Measurements from ENCODE around the gene CCDC8.
"Not testable (repeated sequence)": the region's sequence is repeated elsewhere in the genome, so short reads cannot be mapped to it uniquely, and the experiment has no call there.

The CCDC8 gene

DNA sequence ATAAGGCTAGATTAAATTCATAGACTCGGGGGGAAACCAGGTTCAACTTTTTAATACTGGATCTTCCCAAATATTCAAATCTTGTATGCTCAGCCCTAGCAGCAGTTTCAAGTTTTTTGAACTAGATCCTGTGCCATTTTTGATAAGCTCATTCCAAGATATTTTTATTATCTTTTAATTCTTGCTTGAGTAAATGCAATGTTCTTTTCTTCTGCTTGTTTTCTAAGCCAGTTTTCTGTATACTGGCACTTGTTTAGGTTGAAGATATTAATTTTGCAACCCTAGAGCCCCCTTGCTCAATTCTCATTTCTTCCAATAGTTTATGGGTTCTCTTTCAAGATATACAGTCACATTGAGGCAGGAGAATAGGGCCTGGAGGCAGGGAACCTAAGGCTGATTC lies 28.5 kb upstream of the CCDC8 start:
- Mint-ChIP-seq H3K36me3 (no peaks in the 10 kb centered on the region), H3K27me3 (peaks cover 24% of the 10 kb centered on the region), H3K4me1 (no peaks in the 10 kb centered on the region), H3K9me3 (no peaks in the 10 kb centered on the region), H3K27ac (no peak overlapping the region), H3K4me3 (no peak overlapping the region)
- no peak for ATAC-seq

DNA sequence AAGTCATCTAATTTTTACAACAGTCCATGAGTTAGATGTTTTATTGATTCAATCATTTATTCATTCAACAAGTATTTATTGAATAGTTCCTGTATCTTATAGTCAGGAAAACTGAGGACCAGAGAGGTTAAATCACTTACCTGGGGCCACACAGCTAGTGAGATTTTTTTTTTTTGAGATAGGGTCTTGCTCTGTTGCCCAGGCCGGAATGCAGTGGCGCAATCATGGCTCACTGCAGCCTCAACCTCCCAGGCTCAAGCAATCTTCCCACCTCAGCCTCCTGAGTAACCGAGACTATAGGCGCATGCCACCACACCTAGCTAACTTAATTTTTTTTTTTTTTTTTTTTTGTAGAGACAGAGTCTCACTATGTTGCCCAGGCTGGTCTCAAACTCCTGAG lies 22.3 kb upstream of the CCDC8 start:
- H3K9me3 Mint-ChIP-seq, H3K4me1 Mint-ChIP-seq, H3K4me3 Mint-ChIP-seq, H3K27ac Mint-ChIP-seq, H3K36me3 Mint-ChIP-seq, ATAC-seq: not testable (repeated sequence)
- peaks cover 64% of the 10 kb centered on the region for H3K27me3 Mint-ChIP-seq

DNA sequence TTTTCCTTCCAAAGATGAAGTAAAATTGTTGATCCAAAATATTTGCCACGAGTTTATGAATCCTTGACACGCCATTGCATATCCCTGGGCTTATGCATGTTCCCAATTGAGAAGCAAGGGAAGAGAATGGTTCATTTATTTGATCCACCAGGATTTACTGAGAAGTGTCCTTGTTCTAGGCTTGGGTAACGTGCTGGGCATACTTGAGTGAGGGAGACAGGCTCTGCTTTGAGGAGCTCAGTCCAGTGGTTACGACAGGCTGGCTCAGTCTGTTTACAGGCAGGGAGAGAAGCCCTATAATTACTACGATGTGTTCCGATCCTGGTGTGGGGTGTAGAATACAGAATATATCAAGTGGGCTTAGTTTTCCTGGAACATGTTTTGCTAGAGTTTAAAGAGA lies 21.6 kb upstream of the CCDC8 start:
- Mint-ChIP-seq H3K4me1 (no peaks in the 10 kb centered on the region), H3K27ac (no peak overlapping the region), H3K9me3 (peaks cover 4% of the 10 kb centered on the region), H3K27me3 (peaks cover 71% of the 10 kb centered on the region), H3K4me3 (no peak overlapping the region), H3K36me3 (no peaks in the 10 kb centered on the region)
- no peak for ATAC-seq

DNA sequence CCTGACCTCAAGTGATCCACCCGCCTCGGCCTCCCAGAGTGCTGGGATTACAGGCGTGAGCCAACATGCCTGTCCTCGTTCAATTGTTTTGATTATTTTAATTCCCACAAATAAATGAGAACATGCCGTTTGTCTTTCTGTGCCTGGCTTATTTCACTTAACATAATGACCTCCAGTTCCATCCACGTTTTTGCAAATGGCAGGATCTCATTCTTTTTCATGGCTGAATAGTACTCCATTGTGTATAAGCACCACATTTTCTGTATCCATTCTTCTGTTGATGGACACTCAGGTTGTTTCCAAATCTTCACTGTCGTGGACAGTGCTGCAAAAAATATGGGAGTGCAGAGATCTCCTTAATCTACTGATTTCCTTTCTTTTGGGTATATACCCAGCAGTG lies 20.1 kb upstream of the CCDC8 start:
- H3K36me3 Mint-ChIP-seq, H3K9me3 Mint-ChIP-seq, ATAC-seq, H3K27ac Mint-ChIP-seq, H3K4me3 Mint-ChIP-seq, H3K4me1 Mint-ChIP-seq: not testable (repeated sequence)
- peaks cover 86% of the 10 kb centered on the region for H3K27me3 Mint-ChIP-seq

DNA sequence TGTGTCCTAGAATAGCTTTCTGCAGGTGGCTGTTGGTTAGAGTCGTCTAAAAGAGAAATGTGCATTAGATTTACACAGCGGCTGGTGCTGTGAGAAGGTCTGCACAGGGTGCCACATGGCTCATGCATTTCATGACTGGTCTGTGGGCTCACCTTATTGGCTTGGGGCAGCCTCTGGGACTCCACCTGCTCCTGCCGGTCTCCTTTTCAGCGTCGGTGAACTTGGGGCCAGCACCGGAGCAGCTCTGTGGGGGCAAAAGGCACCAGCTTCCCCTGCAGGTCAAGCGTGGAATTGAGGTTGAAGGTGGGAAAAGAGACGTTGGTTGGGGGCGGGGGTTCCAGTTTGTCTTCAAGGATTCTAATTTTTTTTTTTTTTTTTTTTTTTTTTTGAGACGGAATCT lies 18.5 kb upstream of the CCDC8 start:
- peaks cover 6% of the 10 kb centered on the region for H3K9me3 Mint-ChIP-seq
- H3K4me3 Mint-ChIP-seq: no peak overlapping the region
- ATAC-seq: no peak
- H3K4me1 Mint-ChIP-seq: peaks cover 18% of the 10 kb centered on the region
- peaks cover 88% of the 10 kb centered on the region for H3K27me3 Mint-ChIP-seq
- H3K27ac Mint-ChIP-seq: no peak overlapping the region
- H3K36me3 Mint-ChIP-seq: no peaks in the 10 kb centered on the region

DNA sequence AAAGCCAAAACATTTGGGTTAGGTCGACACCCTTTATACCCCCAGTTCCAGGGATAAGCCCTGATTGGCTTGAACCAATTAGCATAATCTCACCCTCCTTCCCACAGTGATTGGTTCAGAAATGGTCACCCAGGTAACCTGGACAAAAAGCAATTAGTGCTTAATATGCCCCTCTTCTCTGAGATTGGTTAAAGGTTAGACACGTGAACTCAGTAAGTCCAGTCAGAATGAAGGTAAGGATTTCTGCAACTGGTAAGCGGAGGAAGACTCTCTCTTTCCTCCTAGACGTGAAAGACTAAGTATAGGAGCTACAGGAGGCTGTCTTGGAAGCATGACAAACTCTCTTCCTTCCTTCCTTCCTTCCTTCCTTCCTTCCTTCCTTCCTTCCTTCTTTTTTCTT lies 16.6 kb upstream of the CCDC8 start:
- Mint-ChIP-seq H3K27me3 (peaks cover 99% of the 10 kb centered on the region), H3K36me3 (no peaks in the 10 kb centered on the region), H3K9me3 (peaks cover 6% of the 10 kb centered on the region), H3K4me3 (no peak overlapping the region), H3K27ac (no peak overlapping the region), H3K4me1 (peaks cover 28% of the 10 kb centered on the region)
- ATAC-seq: no peak

DNA sequence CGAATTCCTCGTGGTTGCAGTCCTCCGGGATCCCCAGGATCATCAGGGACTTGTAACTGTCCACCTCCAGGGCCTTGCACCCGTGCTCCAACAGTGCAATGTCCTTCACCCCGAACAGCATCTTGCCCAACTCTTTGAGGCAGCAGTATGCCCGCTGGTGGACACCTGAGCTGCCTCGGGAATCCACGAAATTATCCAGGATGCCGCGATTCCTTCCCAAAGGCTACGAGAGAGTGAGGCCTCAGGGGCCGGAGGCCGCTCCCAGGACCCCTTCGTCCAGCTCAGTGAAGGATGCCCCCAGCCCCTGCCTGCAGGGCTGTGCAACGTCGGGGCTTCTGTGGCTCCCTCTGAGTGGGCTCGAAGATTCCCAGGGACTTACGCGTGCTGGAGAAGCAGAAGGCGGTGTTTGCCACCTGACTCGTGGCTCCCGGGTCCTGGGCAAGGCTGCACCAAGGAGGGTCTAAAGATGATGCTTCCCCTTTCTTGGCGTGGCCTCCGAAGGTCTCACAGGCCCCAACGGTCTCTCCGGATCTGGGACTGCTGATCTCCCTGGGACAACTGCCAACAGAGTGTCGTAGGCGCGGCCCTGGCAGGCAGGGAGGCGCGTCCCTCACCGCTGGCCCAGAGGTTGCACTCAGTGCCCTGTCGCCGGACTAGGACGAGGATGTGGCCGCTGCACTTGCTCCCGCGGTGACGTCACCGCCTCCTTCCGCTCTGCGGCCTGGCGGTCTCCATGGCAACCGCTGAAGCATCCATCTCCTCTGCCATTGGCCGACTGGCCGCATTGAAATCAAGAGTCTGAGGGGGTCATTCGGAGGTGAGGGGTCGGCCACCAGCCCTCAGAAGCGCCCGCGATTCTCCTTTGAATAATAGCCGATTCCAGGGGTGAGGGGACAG lies 15.1 kb upstream of the CCDC8 start, which contains the start of gene PNMA8C:
PNMA8C (minus strand) TSS at position 698 of the 897 bp plus-strand sequence; CDS start at position 121, 577 bp downstream.
- Mint-ChIP-seq H3K27ac (no peak within 1 kb of the TSS), H3K4me3 (peak within 1 kb of the TSS; percentile 63), H3K9me3 (peaks cover 6% of the 10 kb centered on the region), H3K4me1 (peaks cover 28% of the 10 kb centered on the region), H3K36me3 (no peaks in the 10 kb centered on the region), H3K27me3 (peaks cover 89% of the 10 kb centered on the region)
- ATAC-seq: peak; percentile 56

DNA sequence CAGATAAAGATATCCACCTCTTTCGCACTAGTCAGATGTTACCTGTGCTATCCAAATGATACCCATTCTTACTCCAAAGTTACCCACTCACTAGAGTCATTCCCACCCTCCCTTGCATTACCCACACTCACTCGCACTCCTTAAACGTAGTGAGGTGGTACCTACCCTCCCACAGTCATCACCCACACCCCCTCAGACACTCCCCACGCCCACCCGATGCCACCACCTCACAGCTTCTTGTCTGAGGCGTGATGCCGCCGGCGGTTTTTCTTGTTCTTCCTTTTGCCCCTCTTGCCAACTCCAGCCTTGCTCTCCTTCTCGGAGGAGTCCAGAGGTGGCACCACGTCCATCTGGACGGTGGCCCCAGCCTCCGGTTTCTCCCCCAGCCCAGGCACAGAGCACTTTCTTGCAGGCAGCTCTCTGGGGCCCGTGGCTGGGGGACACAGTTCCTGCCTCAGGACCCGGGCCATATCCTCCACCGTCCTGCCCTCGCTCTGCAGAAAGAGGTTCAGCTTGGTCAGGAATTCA lies 14.2 kb upstream of the CCDC8 start:
- peaks cover 28% of the 10 kb centered on the region for H3K4me1 Mint-ChIP-seq
- no peak for ATAC-seq
- H3K9me3 Mint-ChIP-seq: peaks cover 6% of the 10 kb centered on the region
- H3K27ac Mint-ChIP-seq: no peak overlapping the region
- H3K27me3 Mint-ChIP-seq: peaks cover 81% of the 10 kb centered on the region
- no peaks in the 10 kb centered on the region for H3K36me3 Mint-ChIP-seq
- H3K4me3 Mint-ChIP-seq: no peak overlapping the region

DNA sequence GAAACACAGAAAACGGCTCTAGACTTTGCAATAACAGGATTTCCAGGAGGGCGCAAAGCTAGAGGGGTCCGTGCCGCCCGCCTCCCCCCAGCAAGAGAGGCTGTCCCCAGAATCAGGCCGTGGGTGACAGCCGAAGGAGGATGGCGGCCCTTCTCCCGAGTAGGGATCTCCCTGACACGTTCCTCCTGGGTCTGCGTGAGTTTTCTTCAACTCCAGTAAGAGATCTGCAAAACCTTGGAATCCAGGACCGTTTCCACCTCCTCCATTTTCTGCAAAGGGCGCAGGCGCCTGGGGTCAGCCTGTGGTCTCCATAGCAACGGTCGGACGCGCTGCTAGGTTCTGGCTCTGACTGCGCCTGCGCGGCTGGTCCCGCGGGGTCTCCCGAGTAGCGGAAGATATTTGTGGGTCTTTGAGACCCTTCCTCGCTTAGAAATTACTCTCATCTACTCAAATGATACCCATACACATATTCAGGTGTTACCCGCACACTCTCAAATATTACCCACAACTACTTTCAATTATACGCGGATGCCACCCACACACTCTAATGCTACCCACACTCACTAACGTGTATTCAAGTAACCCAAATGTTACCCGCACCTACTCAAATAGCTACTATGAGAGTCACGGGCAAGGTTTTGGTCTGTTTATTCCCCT lies 13.3 kb upstream of the CCDC8 start:
- Mint-ChIP-seq H3K27ac (no peak overlapping the region), H3K4me1 (peaks cover 28% of the 10 kb centered on the region), H3K36me3 (no peaks in the 10 kb centered on the region), H3K27me3 (peaks cover 81% of the 10 kb centered on the region), H3K9me3 (peaks cover 6% of the 10 kb centered on the region), H3K4me3 (peak overlapping the region; percentile 75)
- ATAC-seq: peak; percentile 43

DNA sequence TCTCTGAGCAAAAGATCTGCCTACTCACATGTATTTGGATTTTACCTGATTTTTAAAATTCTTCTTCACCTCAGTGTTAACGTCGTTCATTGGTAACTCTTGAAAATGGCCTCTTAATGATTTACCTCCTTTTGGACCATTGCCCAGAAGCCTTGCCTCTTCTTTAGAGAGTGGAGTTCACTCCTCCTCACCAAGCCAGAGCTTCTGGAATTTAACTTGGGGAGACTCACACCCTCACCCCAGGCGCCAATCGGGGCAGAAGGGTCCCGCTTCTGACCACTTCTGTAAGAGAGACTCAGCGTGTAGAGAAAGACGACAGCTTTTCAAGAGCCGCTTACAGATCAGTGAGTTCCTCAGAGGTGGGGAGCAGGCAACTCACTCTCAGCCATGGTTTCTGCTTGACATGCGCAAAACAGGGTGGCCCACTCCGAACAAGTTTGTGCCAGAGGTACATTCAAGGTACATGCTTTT lies 12.7 kb upstream of the CCDC8 start:
- no peaks in the 10 kb centered on the region for H3K36me3 Mint-ChIP-seq

DNA sequence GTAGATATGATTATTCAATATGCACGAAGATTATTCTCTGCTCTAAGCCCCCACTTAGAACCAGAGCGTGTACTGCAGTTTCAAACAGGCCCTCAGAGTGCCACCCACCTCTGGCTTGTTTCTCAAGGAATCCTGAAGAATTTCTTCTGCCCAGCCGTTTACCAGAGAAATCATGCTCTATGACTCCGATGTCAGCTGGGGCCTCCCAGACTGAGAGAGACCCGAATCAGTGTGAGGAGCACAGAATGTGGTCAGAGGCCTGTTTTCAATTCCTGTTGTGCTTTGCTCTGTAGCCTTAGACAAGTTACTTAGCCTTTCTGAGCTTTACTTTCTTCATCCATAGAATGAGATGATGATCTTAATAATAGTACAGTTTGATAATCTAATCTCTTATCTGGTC lies 9.8 kb upstream of the CCDC8 start:
- Mint-ChIP-seq H3K9me3 (no peaks in the 10 kb centered on the region), H3K27ac (no peak overlapping the region), H3K4me3 (no peak overlapping the region), H3K27me3 (peaks cover 80% of the 10 kb centered on the region), H3K4me1 (peaks cover 17% of the 10 kb centered on the region), H3K36me3 (no peaks in the 10 kb centered on the region)
- no peak for ATAC-seq

More for the DNA sequence above, 12.7 kb upstream of the CCDC8 start:
- peaks cover 28% of the 10 kb centered on the region for H3K4me1 Mint-ChIP-seq
- peak; percentile 20 for ATAC-seq
- H3K9me3 Mint-ChIP-seq: peaks cover 6% of the 10 kb centered on the region
- H3K27ac Mint-ChIP-seq: no peak overlapping the region
- peaks cover 82% of the 10 kb centered on the region for H3K27me3 Mint-ChIP-seq
- peak overlapping the region; percentile 75 for H3K4me3 Mint-ChIP-seq

DNA sequence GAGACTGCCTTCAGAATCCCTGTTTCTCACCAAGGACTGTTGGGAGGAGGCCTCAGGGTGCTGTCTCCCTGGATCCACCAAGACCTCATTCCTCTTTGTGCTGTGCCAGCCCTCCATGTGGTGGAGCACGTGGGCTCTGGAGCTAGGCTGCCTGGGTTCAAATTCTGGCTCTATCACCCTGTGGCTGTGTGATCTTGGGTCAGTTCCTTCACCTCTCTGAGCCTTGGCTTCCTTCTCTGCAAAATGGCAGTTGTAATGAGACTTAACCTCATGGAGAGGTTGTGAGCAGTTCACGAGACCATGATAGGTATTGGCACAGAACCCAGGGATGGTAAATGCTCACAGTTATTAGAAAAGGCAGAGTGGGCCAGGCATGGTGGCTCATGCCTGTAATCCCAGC lies 9.0 kb upstream of the CCDC8 start:
- peaks cover 14% of the 10 kb centered on the region for H3K4me1 Mint-ChIP-seq
- H3K27ac Mint-ChIP-seq: no peak overlapping the region
- H3K36me3 Mint-ChIP-seq: no peaks in the 10 kb centered on the region
- no peaks in the 10 kb centered on the region for H3K9me3 Mint-ChIP-seq
- no peak for ATAC-seq
- H3K27me3 Mint-ChIP-seq: peaks cover 74% of the 10 kb centered on the region
- H3K4me3 Mint-ChIP-seq: no peak overlapping the region

DNA sequence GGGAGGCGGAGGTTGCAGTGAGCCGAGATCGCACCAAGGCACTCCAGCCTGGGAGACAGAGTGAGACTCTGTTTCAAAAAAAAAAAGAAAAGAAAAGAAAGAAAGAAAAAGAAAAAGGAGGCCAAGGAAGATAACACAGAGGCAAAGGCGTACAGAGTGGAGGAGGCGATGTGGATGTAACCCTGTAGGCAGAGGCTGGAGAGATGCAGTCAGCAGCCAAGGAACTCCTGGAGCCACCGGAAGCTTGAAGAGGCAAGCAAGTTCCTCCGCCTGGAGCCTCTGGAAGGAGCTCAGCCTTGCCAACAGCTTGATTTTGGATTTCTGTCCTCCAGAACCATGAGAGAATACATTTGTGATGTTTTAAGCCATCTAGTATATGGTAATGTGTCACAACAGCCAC lies 6.7 kb upstream of the CCDC8 start:
- ATAC-seq: no peak
- Mint-ChIP-seq H3K27ac (no peak overlapping the region), H3K4me3 (no peak overlapping the region), H3K9me3 (no peaks in the 10 kb centered on the region), H3K36me3 (no peaks in the 10 kb centered on the region), H3K27me3 (peaks cover 74% of the 10 kb centered on the region), H3K4me1 (peaks cover 6% of the 10 kb centered on the region)

DNA sequence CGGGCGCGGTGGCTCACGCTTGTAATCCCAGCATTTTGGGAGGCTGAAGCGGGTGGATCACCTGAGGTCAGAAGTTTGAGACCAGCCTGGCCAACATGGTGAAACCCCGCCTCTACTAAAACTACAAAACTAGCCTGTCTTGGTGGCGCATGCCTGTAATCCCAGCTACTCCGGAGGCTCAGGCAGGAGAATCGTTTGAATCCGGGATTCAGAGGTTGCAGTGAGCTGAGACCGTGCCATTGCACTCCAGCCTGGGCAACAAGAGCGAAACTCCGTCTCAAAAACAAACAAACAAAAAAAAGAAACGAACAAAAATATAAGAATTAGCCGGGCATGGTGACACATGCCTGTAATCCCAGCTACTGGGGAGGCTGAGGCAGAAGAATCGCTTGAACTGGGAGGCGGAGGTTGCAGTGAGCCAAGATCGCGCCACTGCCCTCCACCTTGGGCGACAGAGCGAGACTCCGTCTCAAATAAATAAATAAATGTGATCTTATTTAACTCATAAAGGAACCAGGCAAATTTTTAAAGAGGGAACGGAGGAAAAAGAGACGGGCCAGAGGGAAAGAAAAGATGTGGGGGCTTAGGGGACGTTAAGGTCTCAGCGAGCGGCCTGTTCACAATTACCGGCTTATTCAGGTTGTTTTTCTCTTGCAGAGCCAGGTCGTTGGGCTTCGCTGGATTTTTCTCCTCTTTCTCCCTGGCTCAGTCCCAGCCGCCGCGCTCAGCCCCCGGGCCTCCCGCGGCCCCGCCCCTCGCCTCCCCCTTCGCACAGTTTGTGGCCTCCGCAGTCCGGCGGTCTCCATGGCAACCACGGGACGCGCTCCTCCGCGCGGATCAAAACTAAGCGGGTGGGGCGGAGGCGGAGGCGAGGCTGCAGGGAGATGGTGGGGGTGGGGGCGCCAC lies 2.7 kb upstream of the CCDC8 start:
- not testable (repeated sequence) for H3K9me3 Mint-ChIP-seq, H3K36me3 Mint-ChIP-seq, H3K4me3 Mint-ChIP-seq, H3K27ac Mint-ChIP-seq, ATAC-seq
- Mint-ChIP-seq H3K4me1 (peaks cover 17% of the 10 kb centered on the region), H3K27me3 (peaks cover 91% of the 10 kb centered on the region)

DNA sequence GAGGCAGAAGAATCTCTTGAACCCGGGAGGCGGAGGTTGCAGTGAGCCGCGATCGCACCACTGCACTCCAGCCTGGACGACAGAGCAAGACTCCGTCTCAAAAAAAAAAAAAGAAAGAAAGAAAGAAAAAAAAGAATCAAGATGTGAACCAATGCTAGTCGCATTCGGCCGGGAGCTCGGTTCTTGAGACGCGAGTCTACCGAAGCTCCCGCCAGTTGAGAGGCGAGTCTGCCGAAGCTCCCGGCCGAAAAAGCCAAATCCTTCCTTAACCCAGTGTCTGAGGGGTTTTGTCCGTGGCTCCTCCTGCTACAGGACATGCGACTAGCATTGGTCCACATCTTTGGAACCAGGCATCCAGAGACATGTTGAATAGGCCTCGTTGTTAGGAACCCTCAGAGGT lies 1.5 kb upstream of the CCDC8 start:
- not testable (repeated sequence) for H3K36me3 Mint-ChIP-seq, H3K4me3 Mint-ChIP-seq, ATAC-seq, H3K9me3 Mint-ChIP-seq, H3K27ac Mint-ChIP-seq
- peaks cover 93% of the 10 kb centered on the region for H3K27me3 Mint-ChIP-seq
- peaks cover 17% of the 10 kb centered on the region for H3K4me1 Mint-ChIP-seq
